DND-41 (cell line): ENCODE measurements around the gene MCF2L.

ENCODE experiments used
- ATAC-seq: fragments of 200-7000 bp; cut with Tn5 transposase; 3 replicates; pipeline ENCODE4 v1.9.1; 2021; ENCODE audit warnings: low read depth; ENCODE audit not compliant: insufficient read depth
- DNase-seq: peaks from one replicate; pipeline ENCODE4 v3.0.0-alpha.2; 2020
- H2AFZ ChIP-seq: 2 replicates; pipeline ENCODE4 v1.6.0; 2012; ENCODE audit warnings: low read depth, low read length
- H3K27ac ChIP-seq: 2 replicates; pipeline ENCODE4 v1.5.1; 2012; ENCODE audit warnings: low read length, inconsistent platforms
- H3K27me3 ChIP-seq: fragments of 200-600 bp; sonication (generic); 2 replicates; pipeline ENCODE4 v1.6.0; 2012; ENCODE audit warnings: low read length, mild to moderate bottlenecking, inconsistent platforms; ENCODE audit not compliant: insufficient read depth, poor library complexity
- H3K36me3 ChIP-seq: 2 replicates; pipeline ENCODE4 v1.5.1; 2012; ENCODE audit warnings: low read length, inconsistent platforms; ENCODE audit not compliant: insufficient read depth
- H3K4me1 ChIP-seq: 2 replicates; pipeline ENCODE4 v1.5.1; 2012; ENCODE audit warnings: mild to moderate bottlenecking, low read length; ENCODE audit not compliant: insufficient read depth
- H3K4me2 ChIP-seq: 2 replicates; pipeline ENCODE4 v1.6.0; 2012; ENCODE audit warnings: mild to moderate bottlenecking, moderate library complexity, low read length, inconsistent platforms; ENCODE audit not compliant: insufficient read depth
- H3K4me3 ChIP-seq, 2 experiments: fragments of 200-600 bp in 1 of 2; shearing (Covaris generic) in 1 of 2; 2 replicates each; pipeline ENCODE4 v1.5.1; 2012 to 2016; ENCODE audit warnings: inconsistent platforms in 2 of 2, low read length in 2 of 2, mild to moderate bottlenecking in 2 of 2, low read depth in 1 of 2, moderate library complexity in 1 of 2
- H3K79me2 ChIP-seq: 2 replicates; pipeline ENCODE4 v1.6.0; 2012; ENCODE audit warnings: low read length, inconsistent platforms; ENCODE audit not compliant: insufficient read depth
- H3K9ac ChIP-seq: 2 replicates; pipeline ENCODE4 v1.6.0; 2012; ENCODE audit warnings: low read depth, mild to moderate bottlenecking, inconsistent platforms, low read length, moderate library complexity
- H3K9me3 ChIP-seq: 2 replicates; pipeline ENCODE4 v1.5.1; 2012; ENCODE audit warnings: low read length, moderate library complexity, mild to moderate bottlenecking, inconsistent platforms; ENCODE audit not compliant: insufficient read depth, severe bottlenecking
- H4K20me1 ChIP-seq: 2 replicates; pipeline ENCODE4 v1.6.0; 2012; ENCODE audit warnings: low read length; ENCODE audit not compliant: insufficient read depth
- CTCF ChIP-seq: IDR thresholded peaks from 2 replicates; pipeline ENCODE4 v1.5.1; 2012; ENCODE audit warnings: borderline replicate concordance, low read length, moderate library complexity, mild to moderate bottlenecking; ENCODE audit not compliant: poor library complexity, severe bottlenecking; ENCODE audit errors: extremely low read depth
- EZH2 ChIP-seq: IDR thresholded peaks from 3 replicates; pipeline ENCODE4 v1.6.1; 2012; ENCODE audit warnings: borderline replicate concordance, low read depth, mild to moderate bottlenecking, moderate library complexity, low read length, inconsistent platforms; ENCODE audit not compliant: severe bottlenecking

MCF2L gene

GRCh38 chr13:113047587-113047986 is 78.6 kb downstream of the MCF2L start:
- DNase-seq (no peak), ATAC-seq (no peak)
- Histone ChIP-seq H3K4me1 (no peaks in the 10 kb centered on the region), H3K27ac (no peak overlapping the region), H3K9me3 (no peaks in the 10 kb centered on the region), H3K4me2 (no peak overlapping the region), H3K27me3 (no peaks in the 10 kb centered on the region), H4K20me1 (peaks cover 4% of the 10 kb centered on the region; the same call in 1 of the 2 replicates), H2AFZ (no peak overlapping the region), H3K9ac (no peak overlapping the region), H3K79me2 (no peaks in the 10 kb centered on the region), H3K36me3 (no peaks in the 10 kb centered on the region), H3K4me3 (no peak overlapping the region)
- TF ChIP-seq CTCF, result no peak
- TF ChIP-seq EZH2, result no peak

- no peaks in the 10 kb centered on the region for H3K9me3 ChIP-seq
- H3K4me3 ChIP-seq, result no peak overlapping the region
- H4K20me1 ChIP-seq, result peaks cover 4% of the 10 kb centered on the region; the same call in 1 of the 2 replicates
- H3K36me3 ChIP-seq, result no peaks in the 10 kb centered on the region
- TF ChIP-seq EZH2 (no peak), CTCF (no peak)
- no peaks in the 10 kb centered on the region for H3K79me2 ChIP-seq
- H2AFZ ChIP-seq, result no peak overlapping the region
- H3K27ac ChIP-seq, result no peak overlapping the region
- ATAC-seq (no peak), DNase-seq (no peak)
- H3K9ac ChIP-seq, result no peak overlapping the region
- H3K4me2 ChIP-seq, result no peak overlapping the region
- H3K27me3 ChIP-seq, result no peaks in the 10 kb centered on the region
- H3K4me1 ChIP-seq, result no peaks in the 10 kb centered on the region
These were observed 79.8 kb downstream of the MCF2L start for GRCh38 chr13:113048766-113049165.

- Histone ChIP-seq H4K20me1 (peaks cover 4% of the 10 kb centered on the region; the same call in 1 of the 2 replicates), H3K36me3 (no peaks in the 10 kb centered on the region), H3K4me2 (no peak overlapping the region), H2AFZ (no peak overlapping the region), H3K9ac (no peak overlapping the region), H3K27me3 (no peaks in the 10 kb centered on the region), H3K4me1 (no peaks in the 10 kb centered on the region), H3K4me3 (no peak overlapping the region), H3K79me2 (no peaks in the 10 kb centered on the region), H3K27ac (no peak overlapping the region), H3K9me3 (no peaks in the 10 kb centered on the region)
- ATAC-seq, result no peak
- no peak for DNase-seq
- no peak for TF ChIP-seq EZH2
- TF ChIP-seq CTCF, result no peak
These were observed 80.5 kb downstream of the MCF2L start for GRCh38 chr13:113049521-113049941.

GRCh38 chr13:113049981-113050380 is 81.0 kb downstream of the MCF2L start:
- Histone ChIP-seq H3K27ac (no peak overlapping the region), H2AFZ (no peak overlapping the region), H3K27me3 (no peaks in the 10 kb centered on the region), H3K4me2 (no peak overlapping the region), H3K79me2 (no peaks in the 10 kb centered on the region), H3K9ac (no peak overlapping the region), H3K4me1 (no peaks in the 10 kb centered on the region), H3K36me3 (no peaks in the 10 kb centered on the region), H3K9me3 (no peaks in the 10 kb centered on the region), H4K20me1 (peaks cover 4% of the 10 kb centered on the region; the same call in 1 of the 2 replicates), H3K4me3 (no peak overlapping the region)
- ATAC-seq (no peak), DNase-seq (no peak)
- no peak for TF ChIP-seq CTCF
